ENCODE measurements around the gene C9orf85. TPM values are rescaled to one million over a fixed set of nuclear protein-coding genes. Genes with fewer than 3 reads are reported as not detected.
A peak's percentile ranks its signal among the peaks of the same experiment; 100 is the strongest.

Gene C9orf85
- total and polyA plus RNA-seq, 9 of the 15 experiments (the other 6 are each of a cell fraction or from before 2014, with no cell fraction given): 6.7 to 17.6 (median 13.0) TPM

DNA sequence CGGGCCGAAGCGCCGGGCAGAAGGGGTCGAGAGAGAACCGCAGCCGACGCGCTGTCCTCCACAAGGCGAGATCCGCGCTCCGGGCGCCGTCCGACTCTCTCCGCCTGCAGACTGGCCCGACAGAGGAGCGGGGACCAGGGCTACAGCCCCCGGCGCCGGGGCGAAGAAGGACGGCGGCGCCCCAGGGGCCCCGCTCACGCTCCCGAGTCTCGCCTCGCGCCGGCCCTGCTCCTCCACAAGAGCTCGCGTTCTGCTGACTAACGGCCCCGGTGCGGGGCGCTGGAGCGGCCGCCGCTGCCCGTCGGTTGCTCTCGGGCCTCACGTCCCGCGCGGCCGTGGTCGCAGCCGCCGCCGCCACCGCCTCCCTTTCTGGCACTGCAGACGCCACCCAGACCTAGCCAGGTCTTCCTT, 784 bp upstream of the C9orf85 start (continued):
- TF ChIP-seq SAFB (IDR thresholded peaks at IDR 0.05; ENCODE audit: borderline replicate concordance, low read depth, low read length) (peak; percentile 40; the same call in 1 of the 2 replicates), NCOA1 (IDR thresholded peaks at IDR 0.05; ENCODE audit: low read depth) (no peak), PURB (CRISPR knock-in tag; IDR thresholded peaks at IDR 0.05; ENCODE audit: low read depth) (no peak), FIP1L1 (IDR thresholded peaks at IDR 0.05; ENCODE audit: low read depth, low read length, poor library complexity, severe bottlenecking) (peak; percentile 62), ZSCAN32 (CRISPR knock-in tag; IDR thresholded peaks at IDR 0.05) (no peak), HMGN3 (IDR thresholded peaks at IDR 0.05; ENCODE audit: borderline replicate concordance, extremely low read depth, insufficient read length, low read depth, low read length) (peak; percentile 20), ARID1B (IDR thresholded peaks at IDR 0.05) (no peak), KLF1 (tag; IDR thresholded peaks at IDR 0.05) (no peak)
- TF ChIP-seq, protein P1, sequence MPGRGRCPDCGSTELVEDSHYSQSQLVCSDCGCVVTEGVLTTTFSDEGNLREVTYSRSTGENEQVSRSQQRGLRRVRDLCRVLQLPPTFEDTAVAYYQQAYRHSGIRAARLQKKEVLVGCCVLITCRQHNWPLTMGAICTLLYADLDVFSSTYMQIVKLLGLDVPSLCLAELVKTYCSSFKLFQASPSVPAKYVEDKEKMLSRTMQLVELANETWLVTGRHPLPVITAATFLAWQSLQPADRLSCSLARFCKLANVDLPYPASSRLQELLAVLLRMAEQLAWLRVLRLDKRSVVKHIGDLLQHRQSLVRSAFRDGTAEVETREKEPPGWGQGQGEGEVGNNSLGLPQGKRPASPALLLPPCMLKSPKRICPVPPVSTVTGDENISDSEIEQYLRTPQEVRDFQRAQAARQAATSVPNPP (IDR thresholded peaks at IDR 0.05; ENCODE audit: borderline replicate concordance, insufficient read depth, insufficient read length): no peak
- TF ChIP-seq, protein P2, sequence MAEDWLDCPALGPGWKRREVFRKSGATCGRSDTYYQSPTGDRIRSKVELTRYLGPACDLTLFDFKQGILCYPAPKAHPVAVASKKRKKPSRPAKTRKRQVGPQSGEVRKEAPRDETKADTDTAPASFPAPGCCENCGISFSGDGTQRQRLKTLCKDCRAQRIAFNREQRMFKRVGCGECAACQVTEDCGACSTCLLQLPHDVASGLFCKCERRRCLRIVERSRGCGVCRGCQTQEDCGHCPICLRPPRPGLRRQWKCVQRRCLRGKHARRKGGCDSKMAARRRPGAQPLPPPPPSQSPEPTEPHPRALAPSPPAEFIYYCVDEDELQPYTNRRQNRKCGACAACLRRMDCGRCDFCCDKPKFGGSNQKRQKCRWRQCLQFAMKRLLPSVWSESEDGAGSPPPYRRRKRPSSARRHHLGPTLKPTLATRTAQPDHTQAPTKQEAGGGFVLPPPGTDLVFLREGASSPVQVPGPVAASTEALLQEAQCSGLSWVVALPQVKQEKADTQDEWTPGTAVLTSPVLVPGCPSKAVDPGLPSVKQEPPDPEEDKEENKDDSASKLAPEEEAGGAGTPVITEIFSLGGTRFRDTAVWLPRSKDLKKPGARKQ (CRISPR knock-in tag; IDR thresholded peaks at IDR 0.05): no peak
- TF ChIP-seq, protein P3, sequence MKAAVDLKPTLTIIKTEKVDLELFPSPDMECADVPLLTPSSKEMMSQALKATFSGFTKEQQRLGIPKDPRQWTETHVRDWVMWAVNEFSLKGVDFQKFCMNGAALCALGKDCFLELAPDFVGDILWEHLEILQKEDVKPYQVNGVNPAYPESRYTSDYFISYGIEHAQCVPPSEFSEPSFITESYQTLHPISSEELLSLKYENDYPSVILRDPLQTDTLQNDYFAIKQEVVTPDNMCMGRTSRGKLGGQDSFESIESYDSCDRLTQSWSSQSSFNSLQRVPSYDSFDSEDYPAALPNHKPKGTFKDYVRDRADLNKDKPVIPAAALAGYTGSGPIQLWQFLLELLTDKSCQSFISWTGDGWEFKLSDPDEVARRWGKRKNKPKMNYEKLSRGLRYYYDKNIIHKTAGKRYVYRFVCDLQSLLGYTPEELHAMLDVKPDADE (conservative IDR thresholded peaks at IDR 0.05; ENCODE audit: control insufficient read depth, low read depth, low read length): 0 out of 2 replicates have a peak, but pooled peaks have one; percentile 16
